Measurements from ENCODE around the gene ZNF23.

- TF ChIP-seq, protein P1, sequence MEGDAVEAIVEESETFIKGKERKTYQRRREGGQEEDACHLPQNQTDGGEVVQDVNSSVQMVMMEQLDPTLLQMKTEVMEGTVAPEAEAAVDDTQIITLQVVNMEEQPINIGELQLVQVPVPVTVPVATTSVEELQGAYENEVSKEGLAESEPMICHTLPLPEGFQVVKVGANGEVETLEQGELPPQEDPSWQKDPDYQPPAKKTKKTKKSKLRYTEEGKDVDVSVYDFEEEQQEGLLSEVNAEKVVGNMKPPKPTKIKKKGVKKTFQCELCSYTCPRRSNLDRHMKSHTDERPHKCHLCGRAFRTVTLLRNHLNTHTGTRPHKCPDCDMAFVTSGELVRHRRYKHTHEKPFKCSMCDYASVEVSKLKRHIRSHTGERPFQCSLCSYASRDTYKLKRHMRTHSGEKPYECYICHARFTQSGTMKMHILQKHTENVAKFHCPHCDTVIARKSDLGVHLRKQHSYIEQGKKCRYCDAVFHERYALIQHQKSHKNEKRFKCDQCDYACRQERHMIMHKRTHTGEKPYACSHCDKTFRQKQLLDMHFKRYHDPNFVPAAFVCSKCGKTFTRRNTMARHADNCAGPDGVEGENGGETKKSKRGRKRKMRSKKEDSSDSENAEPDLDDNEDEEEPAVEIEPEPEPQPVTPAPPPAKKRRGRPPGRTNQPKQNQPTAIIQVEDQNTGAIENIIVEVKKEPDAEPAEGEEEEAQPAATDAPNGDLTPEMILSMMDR (IDR thresholded peaks at IDR 0.05), result no peak
- no peak for TF ChIP-seq POLR2A (IDR thresholded peaks at IDR 0.05)
Observed at GRCh38 chr16:71453036-71453435, 9.0 kb downstream of the ZNF23 start.

Measured in thyroid gland (tissue), 4 donors.